HEK293 (cell line): ENCODE data around the gene RPS6KA2.

Experiments used
- CTCF ChIA-PET: fragments of 350-600 bp; formaldehyde crosslinking; extraction: SDS; loops from one replicate; lab custom pipeline; 2021; ENCODE audit warnings: antibody characterized with exemption; lab: Yijun Ruan, JAX
- POLR2A ChIA-PET: fragments of 300-600 bp; formaldehyde crosslinking; extraction: SDS; loops from one replicate; lab custom pipeline; 2020; ENCODE audit warnings: antibody characterized with exemption, inconsistent platforms; lab: Yijun Ruan, JAX
- H3K27ac ChIP-seq: fragments of 200-500 bp; sonication (Bioruptor generic); 2 replicates; pipeline ENCODE4 v1.5.1; 2014; ENCODE audit warnings: low read depth, low read length, control low read depth, inconsistent platforms; ENCODE audit errors: extremely low read depth
- H3K36me3 ChIP-seq, 2 experiments: fragments of 200-500 bp in 1 of 2; sonication (Bioruptor generic) in 1 of 2; 1 replicate in 1 of 2; 2 replicates in 1 of 2; pipeline ENCODE4 v1.5.1; 2014 to 2017; ENCODE audit warnings: inconsistent platforms in 2 of 2, low read length in 2 of 2; ENCODE audit not compliant: control insufficient read depth in 2 of 2, insufficient read depth in 1 of 2
- H3K4me1 ChIP-seq: fragments of 200-500 bp; sonication (Bioruptor generic); 2 replicates; pipeline ENCODE4 v1.5.1; 2014; ENCODE audit warnings: mild to moderate bottlenecking, low read length, inconsistent platforms; ENCODE audit not compliant: control insufficient read depth, insufficient read depth
- H3K4me3 ChIP-seq: 2 replicates; pipeline ENCODE4 v1.5.1; 2011; ENCODE audit warnings: low read depth, mild to moderate bottlenecking, control low read depth, low read length, moderate library complexity
- H3K9me3 ChIP-seq: fragments of 200-500 bp; sonication (Bioruptor generic); 2 replicates; pipeline ENCODE4 v1.5.1; 2014; ENCODE audit warnings: low read depth, low read length, inconsistent platforms; ENCODE audit not compliant: control insufficient read depth, insufficient read depth
- GFI1B ChIP-seq: fragments of 450-650 bp; formaldehyde crosslinking; IDR thresholded peaks from 2 replicates; pipeline ENCODE4 v1.5.1; 2016; ENCODE audit warnings: missing biosample characterization, missing genetic modification characterization
- HOXA7 ChIP-seq: sonication (generic); formaldehyde crosslinking; IDR thresholded peaks from 2 replicates; pipeline ENCODE4 v1.8.1; 2022; ENCODE audit warnings: missing genetic modification reagents, borderline replicate concordance
- OVOL3 ChIP-seq: fragments of 450-650 bp; formaldehyde crosslinking; IDR thresholded peaks from 2 replicates; pipeline ENCODE4 v1.5.1; 2016; ENCODE audit warnings: missing biosample characterization, missing genetic modification characterization
- ZBTB1 ChIP-seq: fragments of 450-650 bp; formaldehyde crosslinking; IDR thresholded peaks from 2 replicates; pipeline ENCODE4 v1.5.1; 2016; ENCODE audit warnings: missing biosample characterization, missing genetic modification characterization
- ZBTB11 ChIP-seq: fragments of 450-650 bp; formaldehyde crosslinking; conservative IDR thresholded peaks from 2 replicates; pipeline ENCODE4 v1.5.1; 2016; ENCODE audit warnings: low read depth, missing biosample characterization, missing genetic modification characterization
- ZBTB6 ChIP-seq: fragments of 450-650 bp; formaldehyde crosslinking; IDR thresholded peaks from 2 replicates; pipeline ENCODE4 v1.5.1; 2017; ENCODE audit warnings: missing biosample characterization, missing genetic modification characterization
- ZNF121 ChIP-seq: fragments of 450-650 bp; formaldehyde crosslinking; IDR thresholded peaks from 2 replicates; pipeline ENCODE4 v1.5.1; 2016; ENCODE audit warnings: missing biosample characterization, missing genetic modification characterization
- ZNF16 ChIP-seq: fragments of 450-650 bp; formaldehyde crosslinking; IDR thresholded peaks from 2 replicates; pipeline ENCODE4 v1.5.1; 2016; ENCODE audit warnings: low read depth, missing biosample characterization, missing genetic modification characterization
- ZNF19 ChIP-seq: fragments of 450-650 bp; formaldehyde crosslinking; IDR thresholded peaks from 2 replicates; pipeline ENCODE4; 2016; ENCODE audit warnings: missing biosample characterization, missing genetic modification characterization, low read depth
- ZNF26 ChIP-seq: fragments of 450-650 bp; formaldehyde crosslinking; IDR thresholded peaks from 2 replicates; pipeline ENCODE4 v1.5.1; 2016; ENCODE audit warnings: missing biosample characterization, missing genetic modification characterization
- ZNF274 ChIP-seq, 2 experiments: fragments of 200-500 bp in 1 of 2; fragments of 450-650 bp in 1 of 2; sonication (Bioruptor generic) in 1 of 2; formaldehyde crosslinking in 1 of 2; IDR thresholded peaks; 2 replicates each; pipeline versions ENCODE4 v1.5.1 to v1.6.1; 2014 to 2016; ENCODE audit warnings: borderline replicate concordance in 1 of 2, inconsistent platforms in 1 of 2, low read length in 1 of 2, missing biosample characterization in 1 of 2, missing genetic modification characterization in 1 of 2
- ZNF292 ChIP-seq: fragments of 450-650 bp; formaldehyde crosslinking; IDR thresholded peaks from 2 replicates; pipeline ENCODE4 v1.5.1; 2016; ENCODE audit warnings: low read depth, missing biosample characterization, missing genetic modification characterization, borderline replicate concordance
- ZNF350 ChIP-seq: fragments of 450-650 bp; formaldehyde crosslinking; IDR thresholded peaks from 2 replicates; pipeline ENCODE4 v1.5.0; 2017; ENCODE audit warnings: missing biosample characterization, mild to moderate bottlenecking, missing genetic modification characterization
- ZNF366 ChIP-seq: fragments of 450-650 bp; formaldehyde crosslinking; conservative IDR thresholded peaks from 2 replicates; pipeline ENCODE4 v1.5.1; 2016; ENCODE audit warnings: missing biosample characterization, missing genetic modification characterization
- ZNF426 ChIP-seq: fragments of 450-650 bp; formaldehyde crosslinking; IDR thresholded peaks from 2 replicates; pipeline ENCODE4 v1.5.1; 2017; ENCODE audit warnings: missing biosample characterization, missing genetic modification characterization, mild to moderate bottlenecking, inconsistent platforms, moderate library complexity
- ZNF529 ChIP-seq: fragments of 450-650 bp; formaldehyde crosslinking; IDR thresholded peaks from 2 replicates; pipeline ENCODE4 v1.5.1; 2017; ENCODE audit warnings: missing genetic modification characterization, missing biosample characterization; ENCODE audit not compliant: insufficient replicate concordance
- ZNF548 ChIP-seq: fragments of 450-650 bp; formaldehyde crosslinking; IDR thresholded peaks from 2 replicates; pipeline ENCODE4 v1.5.1; 2016; ENCODE audit warnings: missing biosample characterization, missing genetic modification characterization
- ZNF623 ChIP-seq: fragments of 450-650 bp; formaldehyde crosslinking; IDR thresholded peaks from 2 replicates; pipeline ENCODE4 v1.5.1; 2016; ENCODE audit warnings: missing biosample characterization, missing genetic modification characterization
- ZNF660 ChIP-seq: fragments of 450-650 bp; IDR thresholded peaks from 2 replicates; pipeline ENCODE4 v1.5.1; 2018; ENCODE audit warnings: missing biosample characterization, mild to moderate bottlenecking, missing genetic modification characterization
- ZNF692 ChIP-seq: fragments of 450-650 bp; formaldehyde crosslinking; IDR thresholded peaks from 2 replicates; pipeline ENCODE4 v1.5.1; 2016; ENCODE audit warnings: missing biosample characterization, missing genetic modification characterization
- ZNF791 ChIP-seq: fragments of 450-650 bp; formaldehyde crosslinking; IDR thresholded peaks from 2 replicates; pipeline ENCODE4 v1.5.1; 2016; ENCODE audit warnings: missing biosample characterization, missing genetic modification characterization

Gene RPS6KA2

GRCh38 chr6:166423051-166423745 lies 203.9 kb downstream of the RPS6KA2 start:
- no peak overlapping the region for H3K4me3 ChIP-seq
- POLR2A ChIA-PET, result no interaction called here
- no peaks in the 10 kb centered on the region for H3K4me1 ChIP-seq
- CTCF ChIA-PET, result interaction anchor here (0.9 kb wide), 1 partner anchor 147 kb away, joined by 3 read pairs; no protein-coding TSS in a partner anchor
- H3K9me3 ChIP-seq, result no peaks in the 10 kb centered on the region
- H3K27ac ChIP-seq, result no peak overlapping the region
- TF ChIP-seq HOXA7 (CRISPR knock-in tag) (no peak), ZBTB11 (tag by site-specific recombination) (no peak), ZNF548 (tag by site-specific recombination) (no peak), ZNF26 (tag by site-specific recombination) (no peak), ZNF791 (tag by site-specific recombination) (no peak), ZNF660 (no peak)
- peaks cover 0 to 14% of the 10 kb centered on the region in 2 experiments; a peak in 1 of 3 replicates for H3K36me3 ChIP-seq

- H3K4me3 ChIP-seq, result no peak overlapping the region
- ChIA-PET POLR2A (no interaction called here), CTCF (interaction anchor here (0.9 kb wide), 1 partner anchor 147 kb away, joined by 3 read pairs; no protein-coding TSS in a partner anchor)
- TF ChIP-seq ZBTB1 (tag by site-specific recombination) (no peak), ZNF426 (no peak), ZNF16 (tag by site-specific recombination) (no peak), OVOL3 (tag by site-specific recombination) (no peak), ZNF366 (no peak), ZNF19 (no peak), ZNF692 (no peak), ZNF350 (no peak), ZNF292 (tag by site-specific recombination) (no peak), ZNF121 (tag by site-specific recombination) (no peak), ZNF623 (no peak), ZNF274 (IDR thresholded peaks at IDR 0.05; ENCODE audit: low read length) (no peak), ZNF274 (tag by site-specific recombination; IDR thresholded peaks at IDR 0.05; ENCODE audit: borderline replicate concordance) (no peak), ZNF791 (tag by site-specific recombination) (no peak), GFI1B (no peak), ZBTB6 (no peak), ZNF529 (tag by site-specific recombination) (no peak)
- no peak overlapping the region for H3K27ac ChIP-seq
- H3K9me3 ChIP-seq, result no peaks in the 10 kb centered on the region
- H3K4me1 ChIP-seq, result no peaks in the 10 kb centered on the region
- H3K36me3 ChIP-seq, result peaks cover 0 to 14% of the 10 kb centered on the region in 2 experiments; a peak in 1 of 3 replicates
Observed at GRCh38 chr6:166422201-166422940, 204.7 kb downstream of the RPS6KA2 start.
